Thoracic aorta (tissue), 2 donors: Measurements from ENCODE around the gene PET100. TPM values are rescaled to one million over a fixed set of nuclear protein-coding genes. Genes with fewer than 3 reads are reported as not detected.

Experiments used
- ATAC-seq: fragments of 150-250 bp; one replicate; pipeline ENCODE4 v1.8.0; 2017; ENCODE audit warnings: low read depth; ENCODE audit not compliant: insufficient number of reproducible peaks, low FRiP score
- DNase-seq: peaks from one replicate; pipeline ENCODE4 v3.0.0-alpha.2; 2020; ENCODE audit warnings: low spot score
- H3K27ac ChIP-seq, 2 donors: fragments of 200-600 bp; sonication (generic); 1 replicate in 1 of 2; 2 replicates in 1 of 2; pipeline ENCODE4 v1.5.1; 2016; ENCODE audit warnings: mild to moderate bottlenecking in 2 of 2, moderate library complexity in 2 of 2
- H3K27me3 ChIP-seq: fragments of 200-600 bp; sonication (generic); replicated peaks from 2 replicates; pipeline ENCODE4 v1.6.0; 2016; ENCODE audit warnings: mild to moderate bottlenecking; ENCODE audit not compliant: insufficient read depth
- H3K36me3 ChIP-seq: fragments of 200-600 bp; sonication (generic); one replicate; pipeline ENCODE4 v1.5.1; 2016
- H3K4me1 ChIP-seq, 2 donors: fragments of 200-600 bp; sonication (generic); 1 replicate in 1 of 2; 2 replicates in 1 of 2; pipeline versions ENCODE4 v1.5.1 to v1.6.0; 2016; ENCODE audit warnings: low read depth in 2 of 2, mild to moderate bottlenecking in 1 of 2; ENCODE audit not compliant: control insufficient read depth in 1 of 2
- H3K4me3 ChIP-seq: fragments of 200-600 bp; sonication (generic); 2 replicates; pipeline ENCODE4 v1.5.1; 2016; ENCODE audit warnings: mild to moderate bottlenecking
- H3K9me3 ChIP-seq: fragments of 200-600 bp; sonication (generic); 2 replicates; pipeline ENCODE4 v1.5.1; 2016
- CTCF ChIP-seq: fragments of 200-600 bp; sonication (generic); IDR thresholded peaks from one replicate; pipeline ENCODE4 v1.5.1; 2019; ENCODE audit warnings: antibody characterized with exemption
- total RNA-seq, 2 donors: library from RNA; depleted of rRNA; stranded (reverse); fragments of >200 nt; gene quantifications; one replicate each; pipeline versions ENCODE4 v1.1.0 to v1.2.3, GENCODE V29; 2016

PET100 gene
- total RNA-seq, 2 donors from 2014 or later = 4.5 to 11.9 TPM

- Histone ChIP-seq H3K9me3 (no peaks in the 10 kb centered on the region), H3K4me3 (no peak overlapping the region), H3K36me3 (peaks cover 6% of the 10 kb centered on the region), H3K27ac (no peak overlapping the region), H3K27me3 (no peaks in the 10 kb centered on the region), H3K4me1 (no peaks in the 10 kb centered on the region)
- ATAC-seq (no peak), DNase-seq (no peak)
- no peak for TF ChIP-seq CTCF
These were observed 14.5 kb upstream of the PET100 start for GRCh38 chr19:7614859-7615741.

- Histone ChIP-seq H3K27ac (no peak overlapping the region), H3K9me3 (no peaks in the 10 kb centered on the region), H3K4me1 (no peaks in the 10 kb centered on the region), H3K4me3 (no peak overlapping the region), H3K27me3 (no peaks in the 10 kb centered on the region), H3K36me3 (peaks cover 25% of the 10 kb centered on the region)
- DNase-seq (no peak), ATAC-seq (no peak)
- no peak for TF ChIP-seq CTCF
These were observed 12.4 kb upstream of the PET100 start for GRCh38 chr19:7617172-7617571.

GRCh38 chr19:7617735-7618134 is 11.9 kb upstream of the PET100 start:
- TF ChIP-seq CTCF = no peak
- no peak overlapping the region for H3K4me3 ChIP-seq
- no peaks in the 10 kb centered on the region for H3K9me3 ChIP-seq
- no peaks in the 10 kb centered on the region for H3K27me3 ChIP-seq
- no peak overlapping the region for H3K27ac ChIP-seq
- no peaks in the 10 kb centered on the region for H3K4me1 ChIP-seq
- no peak for DNase-seq
- ATAC-seq = no peak
- H3K36me3 ChIP-seq = peaks cover 31% of the 10 kb centered on the region

- Histone ChIP-seq H3K9me3 (no peaks in the 10 kb centered on the region), H3K27me3 (no peaks in the 10 kb centered on the region), H3K27ac (no peak overlapping the region), H3K4me3 (no peak overlapping the region), H3K4me1 (no peaks in the 10 kb centered on the region), H3K36me3 (peaks cover 37% of the 10 kb centered on the region)
- no peak for TF ChIP-seq CTCF
- ATAC-seq (no peak), DNase-seq (no peak)
These were observed 11.2 kb upstream of the PET100 start for GRCh38 chr19:7618348-7618747.

- TF ChIP-seq CTCF = no peak
- peaks cover 43% of the 10 kb centered on the region for H3K36me3 ChIP-seq
- H3K9me3 ChIP-seq = no peaks in the 10 kb centered on the region
- ATAC-seq = no peak
- no peaks in the 10 kb centered on the region for H3K4me1 ChIP-seq
- no peak overlapping the region for H3K4me3 ChIP-seq
- no peak overlapping the region for H3K27ac ChIP-seq
- no peaks in the 10 kb centered on the region for H3K27me3 ChIP-seq
- no peak for DNase-seq
These were observed 10.7 kb upstream of the PET100 start for GRCh38 chr19:7618771-7619510.
